HG03575 (cell line): ENCODE results near the gene AFF2.

Source experiments
- ATAC-seq: cut with Tn5 transposase; IDR thresholded peaks from one replicate; pipeline ENCODE4 v1.9.1; 2021; ENCODE audit not compliant: unreplicated experiment, insufficient number of reproducible peaks, low FRiP score; ENCODE audit errors: extremely low read depth

AFF2 gene

GRCh38 chrX:148530464-148531077 lies 30.2 kb downstream of the AFF2 start:
- no peak for ATAC-seq

GRCh38 chrX:148534291-148534690 lies 33.9 kb downstream of the AFF2 start:
- ATAC-seq, result no peak

- ATAC-seq, result no peak
Measured at GRCh38 chrX:148535639-148536038, 35.2 kb downstream of the AFF2 start.

- ATAC-seq, result no peak
Measured at GRCh38 chrX:148536961-148537360, 36.5 kb downstream of the AFF2 start.

GRCh38 chrX:148537556-148538182 lies 37.3 kb downstream of the AFF2 start:
- ATAC-seq, result no peak

- no peak for ATAC-seq
Measured at GRCh38 chrX:148538582-148538981, 38.2 kb downstream of the AFF2 start.

GRCh38 chrX:148540114-148540513 lies 39.7 kb downstream of the AFF2 start:
- ATAC-seq, result no peak

GRCh38 chrX:148540671-148541583 lies 40.5 kb downstream of the AFF2 start:
- ATAC-seq, result no peak

- ATAC-seq, result no peak
Measured at GRCh38 chrX:148541584-148541940, 41.1 kb downstream of the AFF2 start.

GRCh38 chrX:148542481-148543255 lies 42.3 kb downstream of the AFF2 start:
- no peak for ATAC-seq

- no peak for ATAC-seq
Measured at GRCh38 chrX:148552775-148553174, 52.4 kb downstream of the AFF2 start.

GRCh38 chrX:148555101-148555500 lies 54.7 kb downstream of the AFF2 start:
- no peak for ATAC-seq

GRCh38 chrX:148555571-148556243 lies 55.3 kb downstream of the AFF2 start:
- ATAC-seq, result no peak

- ATAC-seq, result no peak
Measured at GRCh38 chrX:148556498-148556897, 56.1 kb downstream of the AFF2 start.

GRCh38 chrX:148562846-148563245 lies 62.4 kb downstream of the AFF2 start:
- ATAC-seq, result no peak

- ATAC-seq, result no peak
Measured at GRCh38 chrX:148567229-148567628, 66.8 kb downstream of the AFF2 start.

GRCh38 chrX:148567779-148568178 lies 67.4 kb downstream of the AFF2 start:
- ATAC-seq, result no peak

- no peak for ATAC-seq
Measured at GRCh38 chrX:148568763-148569162, 68.3 kb downstream of the AFF2 start.

- ATAC-seq, result no peak
Measured at GRCh38 chrX:148572337-148572736, 71.9 kb downstream of the AFF2 start.
